ENCODE results near the gene ITIH4. TPM values are rescaled to one million over a fixed set of nuclear protein-coding genes. Genes with fewer than 3 reads are reported as not detected.
"Not testable (repeated sequence)": the region's sequence is repeated elsewhere in the genome, so short reads cannot be mapped to it uniquely, and the experiment has no call there.

ITIH4 gene
- total RNA-seq, 1 donor from 2014 or later = 15.2 TPM

- intact Hi-C loops (cut with micrococcal nuclease) = no loop called here
Observed at GRCh38 chr3:52786330-52787215, 43.9 kb downstream of the ITIH4 start.

GRCh38 chr3:52784931-52785590 is 45.4 kb downstream of the ITIH4 start:
- intact Hi-C loops (cut with micrococcal nuclease) = no loop called here

- intact Hi-C loops (cut with micrococcal nuclease) = no loop called here
Observed at GRCh38 chr3:52784021-52784621, 46.4 kb downstream of the ITIH4 start.

- intact Hi-C loops (cut with micrococcal nuclease) = no loop called here
Observed at GRCh38 chr3:52783211-52783555, 47.3 kb downstream of the ITIH4 start.

- intact Hi-C loops (cut with micrococcal nuclease) = no loop called here
Observed at GRCh38 chr3:52782412-52783210, 47.9 kb downstream of the ITIH4 start.

- intact Hi-C loops (cut with micrococcal nuclease) = no loop called here
Observed at GRCh38 chr3:52781741-52782140, 48.7 kb downstream of the ITIH4 start.

- intact Hi-C loops (cut with micrococcal nuclease) = no loop called here
Observed at GRCh38 chr3:52779837-52780585, 50.5 kb downstream of the ITIH4 start.

- intact Hi-C loops (cut with micrococcal nuclease) = no loop called here
Observed at GRCh38 chr3:52779011-52779836, 51.2 kb downstream of the ITIH4 start.

GRCh38 chr3:52777959-52778805 is 52.3 kb downstream of the ITIH4 start:
- intact Hi-C loops (cut with micrococcal nuclease) = no loop called here

- intact Hi-C loops (cut with micrococcal nuclease) = no loop called here
Observed at GRCh38 chr3:52777127-52777958, 53.1 kb downstream of the ITIH4 start, which contains the start of gene ITIH1. Gene ITIH1, plus strand, starts transcription at chr3:52777599. Its CDS starts 17 bp downstream, at chr3:52777616.

GRCh38 chr3:52776486-52776885 is 54.0 kb downstream of the ITIH4 start:
- intact Hi-C loops (cut with micrococcal nuclease) = not testable (repeated sequence)

GRCh38 chr3:52775877-52776276 is 54.6 kb downstream of the ITIH4 start:
- intact Hi-C loops (cut with micrococcal nuclease) = no loop called here

- intact Hi-C loops (cut with micrococcal nuclease) = no loop called here
Observed at GRCh38 chr3:52774901-52775864, 55.3 kb downstream of the ITIH4 start.

GRCh38 chr3:52774066-52774713 is 56.3 kb downstream of the ITIH4 start:
- intact Hi-C loops (cut with micrococcal nuclease) = no loop called here

- intact Hi-C loops (cut with micrococcal nuclease) = no loop called here
Observed at GRCh38 chr3:52773361-52774065, 57.0 kb downstream of the ITIH4 start.
